GM18867 (cell line): ENCODE results near the gene GPC5.
"Not testable (repeated sequence)": the region's sequence is repeated elsewhere in the genome, so short reads cannot be mapped to it uniquely, and the experiment has no call there.

Experiments used
- ATAC-seq: cut with Tn5 transposase; IDR thresholded peaks from one replicate; pipeline ENCODE4 v1.9.1; 2021; ENCODE audit warnings: mild to moderate bottlenecking, moderate library complexity; ENCODE audit not compliant: unreplicated experiment

Gene GPC5

DNA sequence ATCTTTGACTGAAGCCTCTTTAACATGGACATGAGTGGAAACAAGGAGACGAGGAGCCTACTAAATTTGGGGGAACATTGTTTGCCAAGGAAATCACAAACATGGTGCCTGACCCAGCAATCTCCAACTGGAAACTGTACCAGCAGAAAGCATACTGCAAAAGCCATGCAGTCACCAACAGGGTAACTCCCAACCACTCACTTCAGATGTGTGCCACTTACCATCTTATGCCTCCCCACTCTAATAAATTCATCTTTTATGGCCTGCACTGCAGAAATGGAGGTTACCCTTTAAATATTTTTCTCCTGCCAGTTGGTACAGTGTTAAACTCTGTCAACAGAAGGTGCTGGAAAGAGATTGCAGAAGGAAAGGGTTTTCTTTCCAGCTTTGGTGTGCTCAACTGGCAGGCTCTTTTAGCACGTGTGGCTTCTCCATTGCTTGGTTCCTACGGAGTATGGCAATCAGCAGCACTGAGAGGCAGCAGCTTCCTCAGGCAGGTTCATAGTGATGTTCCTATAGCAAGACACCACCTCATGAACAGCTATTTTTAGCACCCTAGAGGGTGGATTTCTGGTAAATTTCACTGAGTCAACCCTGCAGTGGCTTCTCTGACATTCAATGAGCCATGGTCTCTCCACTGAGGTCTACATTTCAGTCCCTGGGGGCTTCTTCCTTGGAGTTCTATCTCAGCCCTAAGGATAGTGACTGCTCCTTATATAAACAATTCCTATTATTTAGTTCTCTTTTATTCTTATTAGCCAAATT, 29.6 kb upstream of the GPC5 start:
- ATAC-seq: no peak

- ATAC-seq: no peak
Observed at GRCh38 chr13:91369441-91369831, 29.0 kb upstream of the GPC5 start.

GRCh38 chr13:91370501-91370900, 27.9 kb upstream of the GPC5 start:
- ATAC-seq: no peak

DNA sequence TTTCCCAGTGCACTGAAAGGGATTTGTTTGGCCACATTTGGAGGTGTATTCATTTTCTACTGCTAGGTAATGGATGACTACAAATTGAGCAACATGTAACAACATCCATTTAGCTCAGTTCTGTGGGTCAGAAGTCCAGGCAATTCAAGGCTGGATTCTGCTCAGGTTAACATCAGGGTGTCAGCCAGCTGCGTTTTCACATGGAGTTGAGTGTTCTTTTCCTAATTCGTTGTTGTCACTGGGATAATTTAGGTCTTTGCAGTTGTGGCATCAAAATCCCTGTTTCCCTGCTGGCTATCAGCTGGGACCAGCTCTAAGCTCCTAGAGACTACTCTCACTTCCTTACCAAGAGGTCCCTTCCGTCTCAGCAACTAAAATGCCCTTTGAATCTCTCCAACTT, 25.5 kb upstream of the GPC5 start:
- ATAC-seq: no peak

- peak; percentile 98 for ATAC-seq
Observed at GRCh38 chr13:91375116-91375729, 23.2 kb upstream of the GPC5 start.

- peak; percentile 64 for ATAC-seq
Observed at GRCh38 chr13:91381371-91381770, 17.1 kb upstream of the GPC5 start.

GRCh38 chr13:91383836-91384235, 14.6 kb upstream of the GPC5 start:
- no peak for ATAC-seq

DNA sequence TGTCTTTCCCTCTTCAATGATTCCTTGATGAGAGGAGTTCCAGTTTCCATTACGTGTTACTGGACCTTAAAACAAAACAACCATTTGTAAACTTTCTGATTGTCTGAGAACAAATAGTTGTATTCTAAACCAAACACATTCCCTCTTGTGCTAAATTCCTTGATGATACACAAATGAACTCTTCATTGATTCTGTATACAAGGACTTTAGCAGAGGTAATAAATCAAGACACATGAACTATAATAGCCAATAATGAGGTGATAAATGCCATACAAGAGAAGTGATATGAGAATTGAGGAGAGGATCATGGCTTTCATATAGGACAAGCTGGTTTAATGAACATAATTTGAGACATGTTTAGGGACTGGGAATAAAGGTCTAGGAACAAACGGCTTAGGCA, 13.5 kb upstream of the GPC5 start:
- no peak for ATAC-seq

GRCh38 chr13:91389186-91389585, 9.2 kb upstream of the GPC5 start:
- ATAC-seq: no peak

GRCh38 chr13:91397595-91397994, 826 bp upstream of the GPC5 start:
- ATAC-seq: no peak

- ATAC-seq: no peak
Observed at GRCh38 chr13:91399189-91400062, 1.0 kb downstream of the GPC5 start.

GRCh38 chr13:91400063-91400399, 1.6 kb downstream of the GPC5 start:
- ATAC-seq: no peak

DNA sequence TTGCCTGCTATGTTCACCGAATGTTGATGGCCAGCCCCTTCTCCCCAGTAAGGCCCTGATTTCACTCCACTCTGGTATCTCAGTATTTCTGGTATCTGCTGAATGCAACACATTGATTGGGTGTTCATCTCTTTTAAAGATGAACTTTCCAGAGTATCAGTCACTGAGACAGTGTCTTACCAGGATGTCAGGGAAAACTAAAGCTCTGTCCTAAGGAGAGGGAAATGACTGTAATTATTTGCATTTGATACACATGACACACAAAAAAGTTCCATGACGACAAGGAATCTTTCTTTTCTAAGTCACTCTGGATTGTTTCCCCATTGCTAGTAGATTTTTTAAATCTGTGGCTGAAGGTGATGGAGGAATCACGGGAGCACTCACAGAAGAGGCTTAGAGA, 2.2 kb downstream of the GPC5 start:
- no peak for ATAC-seq

GRCh38 chr13:91401920-91402319, 3.5 kb downstream of the GPC5 start:
- ATAC-seq: no peak

DNA sequence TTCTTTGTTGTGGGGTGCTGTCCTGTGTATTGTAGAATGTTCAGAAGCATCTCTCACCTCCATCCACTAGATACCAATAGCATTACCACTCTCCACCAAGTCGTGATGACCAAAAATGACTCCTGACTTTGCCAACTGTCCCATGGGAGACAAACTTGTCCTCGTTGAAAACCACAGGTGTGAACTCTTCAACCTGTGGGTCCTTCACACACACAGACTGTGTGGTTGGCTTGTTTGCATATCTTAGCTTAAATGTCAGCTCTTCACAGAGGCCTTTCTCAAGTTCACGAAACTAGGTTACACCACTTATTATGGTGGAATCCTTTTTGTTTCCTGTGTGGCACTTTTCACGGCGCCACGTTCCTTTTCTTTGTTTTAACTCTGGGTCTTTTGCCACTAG, 6.8 kb downstream of the GPC5 start:
- ATAC-seq: peak; percentile 90

GRCh38 chr13:91406619-91407018, 8.2 kb downstream of the GPC5 start:
- ATAC-seq: peak; percentile 53

DNA sequence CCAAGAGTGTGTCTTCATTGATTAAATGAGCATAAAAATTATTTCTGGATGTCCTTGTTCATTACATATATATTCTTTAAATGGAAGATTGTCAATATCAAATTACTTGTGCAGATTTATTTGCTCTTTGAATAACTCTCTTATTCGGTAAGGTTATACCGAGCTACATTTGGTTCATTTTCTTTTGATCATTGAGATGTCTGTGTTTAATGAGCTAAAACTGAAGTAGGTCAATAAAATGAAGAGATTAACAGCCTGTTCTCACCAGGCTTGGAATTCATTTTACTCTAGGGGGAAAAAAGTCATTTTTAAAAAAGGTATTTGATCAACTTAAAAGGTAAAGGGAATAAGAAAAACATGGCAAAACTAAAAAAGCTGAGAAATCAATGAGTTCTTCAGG, 10.6 kb downstream of the GPC5 start:
- ATAC-seq: no peak

GRCh38 chr13:91416579-91416978, 18.2 kb downstream of the GPC5 start:
- not testable (repeated sequence) for ATAC-seq

- ATAC-seq: peak; percentile 76
Observed at GRCh38 chr13:91417660-91418325, 19.4 kb downstream of the GPC5 start.

- ATAC-seq: no peak
Observed at GRCh38 chr13:91426913-91427312, 28.5 kb downstream of the GPC5 start.

DNA sequence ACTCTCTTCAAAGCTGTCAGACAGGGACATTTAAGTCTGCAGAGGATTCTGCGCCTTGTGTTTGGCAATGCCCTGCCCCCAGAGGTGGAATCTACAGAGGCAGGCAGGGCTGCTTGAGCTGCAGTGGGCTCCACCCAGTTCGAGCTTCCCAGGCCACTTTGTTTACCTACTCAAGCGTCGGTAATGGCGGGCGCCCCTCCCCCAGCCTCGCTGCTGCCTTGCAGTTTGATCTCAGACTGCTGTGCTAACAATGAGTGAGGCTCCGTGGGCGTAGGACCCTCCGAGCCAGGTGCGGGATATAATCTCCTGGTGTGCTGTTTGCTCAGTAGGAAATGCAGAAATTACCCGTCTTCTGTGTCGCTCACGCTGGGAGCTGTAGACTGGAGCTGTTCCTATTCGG, 40.3 kb downstream of the GPC5 start:
- ATAC-seq: not testable (repeated sequence)
